WTC11 (cell line): ENCODE measurements around the gene CACNA1A. TPM values are rescaled to one million over a fixed set of nuclear protein-coding genes. Genes with fewer than 3 reads are reported as not detected.

Source experiments
- ATAC-seq: fragments of 200-7000 bp; cut with Tn5 transposase; 2 replicates; pipeline ENCODE4 v1.10.0; 2021; ENCODE audit warnings: mild to moderate bottlenecking, moderate library complexity
- CTCF ChIA-PET: fragments of 300-600 bp; sonication (Branson Sonifier 250); formaldehyde crosslinking; loops from one replicate; lab custom pipeline; 2021; ENCODE audit warnings: antibody characterized with exemption; lab: Charles Lee
- POLR2A ChIA-PET: fragments of 350-600 bp; sonication (Branson Sonifier 250); formaldehyde crosslinking; loops from one replicate; lab custom pipeline; 2021; ENCODE audit warnings: antibody characterized with exemption; lab: Charles Lee
- DNase-seq: peaks from one replicate; pipeline ENCODE4 v3.0.0; 2021; ENCODE audit warnings: low spot score
- H3K27ac Mint-ChIP-seq: 2 replicates; pipeline ENCODE4 v1.8.0; 2021; ENCODE audit warnings: mixed read lengths
- H3K27me3 Mint-ChIP-seq: 2 replicates; pipeline ENCODE4 v1.8.0; 2021; ENCODE audit warnings: low read depth, mild to moderate bottlenecking, moderate library complexity, mixed read lengths
- H3K36me3 Mint-ChIP-seq: 2 replicates; pipeline ENCODE4 v1.8.0; 2021; ENCODE audit warnings: mixed read lengths
- H3K4me1 Mint-ChIP-seq: 2 replicates; pipeline ENCODE4 v1.8.0; 2022; ENCODE audit warnings: mixed read lengths
- H3K4me3 Mint-ChIP-seq: 2 replicates; pipeline ENCODE4 v1.8.0; 2021; ENCODE audit warnings: mild to moderate bottlenecking, moderate library complexity, mixed read lengths
- H3K9me3 Mint-ChIP-seq: 2 replicates; pipeline ENCODE4 v1.8.0; 2021; ENCODE audit warnings: mixed read lengths
- ATF3 ChIP-seq: sonication (generic); formaldehyde crosslinking; conservative IDR thresholded peaks from 2 replicates; pipeline ENCODE4 v1.8.1; 2022; ENCODE audit warnings: mild to moderate bottlenecking, missing genetic modification reagents
- CREM ChIP-seq: sonication (generic); formaldehyde crosslinking; IDR thresholded peaks from 2 replicates; pipeline ENCODE4 v1.8.1; 2022; ENCODE audit warnings: mild to moderate bottlenecking, missing genetic modification reagents, moderate library complexity
- E2F1 ChIP-seq: sonication (generic); formaldehyde crosslinking; IDR thresholded peaks from 2 replicates; pipeline ENCODE4 v1.8.0; 2022; ENCODE audit warnings: mild to moderate bottlenecking, missing genetic modification reagents
- GTF2I ChIP-seq: fragments of 250-450 bp; sonication (Bioruptor Pico); conservative IDR thresholded peaks from 2 replicates; pipeline ENCODE4 v1.4.0; 2021; ENCODE audit warnings: mild to moderate bottlenecking
- IRF2 ChIP-seq: sonication (generic); formaldehyde crosslinking; IDR thresholded peaks from 2 replicates; pipeline ENCODE4 v1.8.0; 2022; ENCODE audit warnings: low read depth, missing genetic modification reagents, borderline replicate concordance
- MAX ChIP-seq: sonication (generic); formaldehyde crosslinking; IDR thresholded peaks from 2 replicates; pipeline ENCODE4 v1.8.0; 2022; ENCODE audit warnings: mild to moderate bottlenecking, missing genetic modification reagents
- MXD4 ChIP-seq: fragments of 250-450 bp; sonication (Bioruptor Pico); IDR thresholded peaks from 2 replicates; pipeline ENCODE4 v1.8.0; 2021; ENCODE audit warnings: mild to moderate bottlenecking, moderate library complexity, borderline replicate concordance
- MYBL2 ChIP-seq: sonication (generic); formaldehyde crosslinking; IDR thresholded peaks from 2 replicates; pipeline ENCODE4 v1.8.1; 2023; ENCODE audit warnings: mild to moderate bottlenecking, moderate library complexity, missing genetic modification reagents
- NFATC4 ChIP-seq: fragments of 250-450 bp; sonication (Bioruptor Pico); IDR thresholded peaks from 2 replicates; pipeline ENCODE4 v1.9.0; 2021; ENCODE audit warnings: mild to moderate bottlenecking
- NR3C1 ChIP-seq: sonication (generic); formaldehyde crosslinking; conservative IDR thresholded peaks from 2 replicates; pipeline ENCODE4 v1.8.1; 2023; ENCODE audit warnings: low read depth, mild to moderate bottlenecking, missing genetic modification reagents
- PRDM15 ChIP-seq: sonication (generic); formaldehyde crosslinking; IDR thresholded peaks from 2 replicates; pipeline ENCODE4 v1.8.0; 2022; ENCODE audit warnings: missing genetic modification reagents
- RORB ChIP-seq: fragments of 250-450 bp; sonication (Bioruptor Pico); IDR thresholded peaks from 2 replicates; pipeline ENCODE4 v1.9.0; 2021; ENCODE audit warnings: mild to moderate bottlenecking
- SP1 ChIP-seq: sonication (generic); formaldehyde crosslinking; conservative IDR thresholded peaks from 2 replicates; pipeline ENCODE4 v1.8.1; 2022; ENCODE audit warnings: missing genetic modification reagents
- TCF7 ChIP-seq: sonication (generic); formaldehyde crosslinking; IDR thresholded peaks from 2 replicates; pipeline ENCODE4 v1.8.0; 2022; ENCODE audit warnings: mild to moderate bottlenecking, low read depth, missing genetic modification reagents, moderate library complexity
- ZMAT4 ChIP-seq: fragments of 250-450 bp; sonication (Bioruptor Pico); IDR thresholded peaks from 2 replicates; pipeline ENCODE4 v1.9.0; 2021; ENCODE audit warnings: mild to moderate bottlenecking
- ZNF138 ChIP-seq: sonication (generic); formaldehyde crosslinking; conservative IDR thresholded peaks from 2 replicates; pipeline ENCODE4 v1.8.1; 2022; ENCODE audit warnings: mild to moderate bottlenecking, moderate library complexity, missing genetic modification reagents
- ZNF512 ChIP-seq: sonication (generic); formaldehyde crosslinking; IDR thresholded peaks from 2 replicates; pipeline ENCODE4 v1.8.1; 2022; ENCODE audit warnings: missing genetic modification reagents, borderline replicate concordance
- ZNF532 ChIP-seq: fragments of 250-450 bp; sonication (Bioruptor Pico); IDR thresholded peaks from 2 replicates; pipeline ENCODE4 v1.9.0; 2021; ENCODE audit warnings: mild to moderate bottlenecking, borderline replicate concordance
- total RNA-seq: library from RNA; stranded (reverse); gene quantifications from 3 replicates; pipeline ENCODE4 v1.2.3, GENCODE V29; 2021

Gene CACNA1A
- total RNA-seq, 1 experiment from 2014 or later: 28.9 TPM

GRCh38 chr19:13499692-13500091, 6.6 kb downstream of the CACNA1A start (continued):
- TF ChIP-seq ZNF512 (CRISPR knock-in tag) (no peak), ATF3 (CRISPR knock-in tag) (no peak), ZMAT4 (CRISPR knock-in tag) (no peak), GTF2I (CRISPR knock-in tag) (no peak)

- H3K27ac Mint-ChIP-seq: no peak overlapping the region
- H3K4me3 Mint-ChIP-seq: no peak overlapping the region
Observed at GRCh38 chr19:13493516-13494310, 12.6 kb downstream of the CACNA1A start.

More at GRCh38 chr19:13493516-13494310, 12.6 kb downstream of the CACNA1A start:
- Mint-ChIP-seq H3K4me1 (peaks cover 27% of the 10 kb centered on the region), H3K9me3 (peaks cover 5% of the 10 kb centered on the region), H3K27me3 (no peaks in the 10 kb centered on the region), H3K36me3 (peaks cover 3% of the 10 kb centered on the region; the same call in 1 of the 2 replicates)
- CTCF ChIA-PET: no interaction called here
- ATAC-seq (no peak), DNase-seq (no peak)
- POLR2A ChIA-PET: no interaction called here
- TF ChIP-seq CREM (CRISPR knock-in tag): no peak
- TF ChIP-seq ZNF512 (CRISPR knock-in tag): no peak
- no peak for TF ChIP-seq E2F1
- TF ChIP-seq ATF3 (CRISPR knock-in tag): no peak
- TF ChIP-seq IRF2: no peak
- no peak for TF ChIP-seq MAX
- TF ChIP-seq MXD4 (CRISPR knock-in tag): no peak
- no peak for TF ChIP-seq ZNF138 (CRISPR knock-in tag)
- TF ChIP-seq RORB: no peak
- no peak for TF ChIP-seq MYBL2 (CRISPR knock-in tag)
- no peak for TF ChIP-seq ZNF532 (CRISPR knock-in tag)
- no peak for TF ChIP-seq NR3C1 (CRISPR knock-in tag)
- no peak for TF ChIP-seq SP1 (CRISPR knock-in tag)
- no peak for TF ChIP-seq NFATC4 (CRISPR knock-in tag)
- TF ChIP-seq TCF7 (CRISPR knock-in tag): no peak
- TF ChIP-seq GTF2I (CRISPR knock-in tag): no peak
- TF ChIP-seq PRDM15: no peak
- TF ChIP-seq, all 79 proteins: peak for 0
